ENCODE measurements around the gene YWHAH. TPM values are rescaled to one million over a fixed set of nuclear protein-coding genes. Genes with fewer than 3 reads are reported as not detected.
"Not testable (repeated sequence)": the region's sequence is repeated elsewhere in the genome, so short reads cannot be mapped to it uniquely, and the experiment has no call there.

YWHAH gene
- total RNA-seq, 2 donors from 2014 or later, result 162 to 193 TPM

- peak; percentile 93 for TF ChIP-seq CTCF (conservative IDR thresholded peaks at IDR 0.05)
- H3K9me3 Mint-ChIP-seq, result no peaks in the 10 kb centered on the region
- peak; percentile 97 for DNase-seq
- Histone ChIP-seq H3K4me3 (ENCODE audit: low read length) (no peak overlapping the region), H3K9ac (ENCODE audit: extremely low read depth, low read length, poor library complexity, severe bottlenecking) (no peak overlapping the region), H3K4me1 (ENCODE audit: control insufficient read depth, insufficient read depth, low read length) (no peaks in the 10 kb centered on the region), H3K27me3 (ENCODE audit: control insufficient read depth, insufficient read depth, low read length, poor library complexity, severe bottlenecking) (no peaks in the 10 kb centered on the region), H3K27ac (ENCODE audit: low read depth, low read length) (no peak overlapping the region), H3K36me3 (ENCODE audit: control insufficient read depth, insufficient read depth, low read length) (no peaks in the 10 kb centered on the region), H3K9me3 (ENCODE audit: control insufficient read depth, low read length) (no peaks in the 10 kb centered on the region)
- no peak overlapping the region for H3K4me3 Mint-ChIP-seq
- H3K27me3 Mint-ChIP-seq (ENCODE audit: insufficient read depth), result no peaks in the 10 kb centered on the region
- no peaks in the 10 kb centered on the region for H3K36me3 Mint-ChIP-seq (ENCODE audit: low read depth)
- WGBS, 2 experiments (ENCODE audit: insufficient coverage in 1 of 2, insufficient read length in 1 of 2), result 24 to 30% methylated on average over 2 to 9 of the region's 9 CpGs
- H3K4me1 Mint-ChIP-seq, result no peaks in the 10 kb centered on the region
- no peak overlapping the region for H3K27ac Mint-ChIP-seq
These were observed 33.0 kb downstream of the YWHAH start for GRCh38 chr22:31977141-31977841.

GRCh38 chr22:31977939-31978338 lies 33.6 kb downstream of the YWHAH start:
- H3K27ac ChIP-seq (ENCODE audit: low read depth, low read length), result no peak overlapping the region
- H3K9ac ChIP-seq (ENCODE audit: extremely low read depth, low read length, poor library complexity, severe bottlenecking), result no peak overlapping the region
- H3K36me3 ChIP-seq (ENCODE audit: control insufficient read depth, insufficient read depth, low read length), result no peaks in the 10 kb centered on the region
- no peak for DNase-seq
- Mint-ChIP-seq H3K27ac (no peak overlapping the region), H3K9me3 (no peaks in the 10 kb centered on the region), H3K36me3 (ENCODE audit: low read depth) (no peaks in the 10 kb centered on the region), H3K27me3 (ENCODE audit: insufficient read depth) (no peaks in the 10 kb centered on the region), H3K4me3 (no peak overlapping the region), H3K4me1 (no peaks in the 10 kb centered on the region)
- no peaks in the 10 kb centered on the region for H3K27me3 ChIP-seq (ENCODE audit: control insufficient read depth, insufficient read depth, low read length, poor library complexity, severe bottlenecking)
- 92 to 94% methylated on average over 2 to 3 of the region's 3 CpGs for WGBS, 2 experiments (ENCODE audit: insufficient coverage in 1 of 2, insufficient read length in 1 of 2)
- no peak for TF ChIP-seq CTCF (conservative IDR thresholded peaks at IDR 0.05)
- no peak overlapping the region for H3K4me3 ChIP-seq (ENCODE audit: low read length)
- no peaks in the 10 kb centered on the region for H3K4me1 ChIP-seq (ENCODE audit: control insufficient read depth, insufficient read depth, low read length)
- H3K9me3 ChIP-seq (ENCODE audit: control insufficient read depth, low read length), result no peaks in the 10 kb centered on the region

- H3K4me3 Mint-ChIP-seq, result no peak overlapping the region
- DNase-seq, result no peak
- no peaks in the 10 kb centered on the region for H3K27me3 Mint-ChIP-seq (ENCODE audit: insufficient read depth)
- no peak for TF ChIP-seq CTCF (conservative IDR thresholded peaks at IDR 0.05)
- Histone ChIP-seq H3K36me3 (ENCODE audit: control insufficient read depth, insufficient read depth, low read length) (no peaks in the 10 kb centered on the region), H3K27ac (ENCODE audit: low read depth, low read length) (no peak overlapping the region), H3K27me3 (ENCODE audit: control insufficient read depth, insufficient read depth, low read length, poor library complexity, severe bottlenecking) (no peaks in the 10 kb centered on the region), H3K9me3 (ENCODE audit: control insufficient read depth, low read length) (no peaks in the 10 kb centered on the region), H3K9ac (ENCODE audit: extremely low read depth, low read length, poor library complexity, severe bottlenecking) (no peak overlapping the region), H3K4me1 (ENCODE audit: control insufficient read depth, insufficient read depth, low read length) (no peaks in the 10 kb centered on the region), H3K4me3 (ENCODE audit: low read length) (no peak overlapping the region)
- no peak overlapping the region for H3K27ac Mint-ChIP-seq
- 80 to 89% methylated on average over 3 to 4 of the region's 4 CpGs for WGBS, 2 experiments (ENCODE audit: insufficient coverage in 1 of 2, insufficient read length in 1 of 2)
- no peaks in the 10 kb centered on the region for H3K9me3 Mint-ChIP-seq
- no peaks in the 10 kb centered on the region for H3K4me1 Mint-ChIP-seq
- H3K36me3 Mint-ChIP-seq (ENCODE audit: low read depth), result no peaks in the 10 kb centered on the region
These were observed 36.3 kb downstream of the YWHAH start for GRCh38 chr22:31980628-31981027.

GRCh38 chr22:31981976-31982375 lies 37.6 kb downstream of the YWHAH start:
- 83 to 86% methylated on average over 5 to 8 of the region's 8 CpGs for WGBS, 2 experiments (ENCODE audit: insufficient coverage in 1 of 2, insufficient read length in 1 of 2)
- not testable (repeated sequence) for H3K27me3 ChIP-seq (ENCODE audit: control insufficient read depth, insufficient read depth, low read length, poor library complexity, severe bottlenecking); H3K9ac ChIP-seq (ENCODE audit: extremely low read depth, low read length, poor library complexity, severe bottlenecking); H3K27ac ChIP-seq (ENCODE audit: low read depth, low read length); DNase-seq; H3K9me3 ChIP-seq (ENCODE audit: control insufficient read depth, low read length); H3K4me1 Mint-ChIP-seq; H3K27me3 Mint-ChIP-seq (ENCODE audit: insufficient read depth); H3K4me3 ChIP-seq (ENCODE audit: low read length); H3K9me3 Mint-ChIP-seq; H3K27ac Mint-ChIP-seq; H3K36me3 ChIP-seq (ENCODE audit: control insufficient read depth, insufficient read depth, low read length); H3K36me3 Mint-ChIP-seq (ENCODE audit: low read depth); H3K4me1 ChIP-seq (ENCODE audit: control insufficient read depth, insufficient read depth, low read length); H3K4me3 Mint-ChIP-seq
